Common myeloid progenitor, CD34-positive (primary cell): ENCODE data around the gene HIGD2B.
"Not testable (repeated sequence)": the region's sequence is repeated elsewhere in the genome, so short reads cannot be mapped to it uniquely, and the experiment has no call there.

ENCODE experiments used
- CTCF ChIA-PET: fragments of 350-600 bp; sonication (Branson Sonifier 250); formaldehyde crosslinking; loops from one replicate; lab custom pipeline; 2021; ENCODE audit warnings: antibody characterized with exemption; lab: Charles Lee
- POLR2A ChIA-PET: fragments of 350-600 bp; sonication (Branson Sonifier 250); formaldehyde crosslinking; loops from one replicate; lab custom pipeline; 2021; ENCODE audit warnings: antibody characterized with exemption; lab: Charles Lee
- DNase-seq, 3 donors: peaks; one replicate each; pipeline versions ENCODE4 v3.0.0 to v3.0.0-alpha.2; 2013
- H3K27ac ChIP-seq, 2 experiments: 1 replicate in 1 of 2; 2 replicates in 1 of 2; pipeline ENCODE4 v1.7.0; 2013; ENCODE audit warnings: inconsistent platforms in 2 of 2, low read length in 2 of 2, mild to moderate bottlenecking in 2 of 2, low read depth in 1 of 2, moderate library complexity in 1 of 2; ENCODE audit not compliant: severe bottlenecking in 2 of 2, insufficient read depth in 1 of 2, poor library complexity in 1 of 2
- H3K27me3 ChIP-seq, 5 experiments: replicated peaks in 2 of 5; 1 replicate in 3 of 5; 2 replicates in 2 of 5; pipeline versions ENCODE4 v1.6.1 to v1.7.0; 2013; ENCODE audit warnings: low read length in 4 of 5, mild to moderate bottlenecking in 2 of 5, moderate library complexity in 2 of 5, inconsistent platforms in 1 of 5; ENCODE audit not compliant: insufficient read depth in 5 of 5, control insufficient read depth in 4 of 5
- H3K36me3 ChIP-seq, 4 experiments: 1 replicate in 2 of 4; 2 replicates in 2 of 4; pipeline versions ENCODE4 v1.6.1 to v1.7.0; 2013; ENCODE audit warnings: low read length in 3 of 4, control low read depth in 1 of 4, mild to moderate bottlenecking in 1 of 4; ENCODE audit not compliant: control insufficient read depth in 4 of 4, insufficient read depth in 4 of 4
- H3K4me1 ChIP-seq, 4 experiments: 1 replicate in 3 of 4; 2 replicates in 1 of 4; pipeline versions ENCODE4 v1.6.1 to v1.7.1; 2013; ENCODE audit warnings: low read length in 3 of 4, mild to moderate bottlenecking in 3 of 4, control low read depth in 1 of 4, inconsistent platforms in 1 of 4, moderate library complexity in 1 of 4; ENCODE audit not compliant: control insufficient read depth in 4 of 4, insufficient read depth in 4 of 4; ENCODE audit errors: control extremely low read depth in 1 of 4
- H3K4me3 ChIP-seq, 7 experiments: 1 replicate in 4 of 7; 2 replicates in 3 of 7; pipeline versions ENCODE4 v1.5.1 to v1.7.0; 2013; ENCODE audit warnings: mild to moderate bottlenecking in 7 of 7, low read length in 6 of 7, moderate library complexity in 6 of 7, inconsistent platforms in 2 of 7, low read depth in 2 of 7, control low read depth in 1 of 7; ENCODE audit not compliant: insufficient read depth in 4 of 7, control insufficient read depth in 1 of 7; ENCODE audit errors: extremely low read depth in 1 of 7
- H3K9me3 ChIP-seq, 5 experiments: 1 replicate in 4 of 5; 2 replicates in 1 of 5; pipeline versions ENCODE4 v1.6.1 to v1.7.1; 2013; ENCODE audit warnings: low read length in 4 of 5, mild to moderate bottlenecking in 2 of 5, inconsistent platforms in 1 of 5, low read depth in 1 of 5, moderate library complexity in 1 of 5; ENCODE audit not compliant: control insufficient read depth in 4 of 5, insufficient read depth in 2 of 5; ENCODE audit errors: control extremely low read depth in 1 of 5
- WGBS: methylation state at CpG from one replicate; pipeline ENCODE4 v1.1.5; 2013; ENCODE audit not compliant: insufficient coverage; 5-methylcytosine and 5-hydroxymethylcytosine counted together

Gene HIGD2B

GRCh38 chr15:72629068-72629570, 56.9 kb downstream of the HIGD2B start:
- H3K27ac ChIP-seq, H3K4me1 ChIP-seq, H3K9me3 ChIP-seq, CTCF ChIA-PET, H3K4me3 ChIP-seq, DNase-seq, H3K27me3 ChIP-seq, POLR2A ChIA-PET, H3K36me3 ChIP-seq: not testable (repeated sequence)
- 100% methylated on average over 5 of the region's 7 CpGs for WGBS

GRCh38 chr15:72628249-72629067, 57.5 kb downstream of the HIGD2B start:
- DNase-seq, H3K36me3 ChIP-seq, POLR2A ChIA-PET, H3K27ac ChIP-seq, H3K4me3 ChIP-seq, H3K9me3 ChIP-seq, CTCF ChIA-PET, H3K4me1 ChIP-seq, H3K27me3 ChIP-seq: not testable (repeated sequence)
- 98% methylated on average over 9 of the region's 11 CpGs for WGBS

GRCh38 chr15:72626153-72626552, 59.8 kb downstream of the HIGD2B start:
- H3K36me3 ChIP-seq, H3K4me1 ChIP-seq, POLR2A ChIA-PET, H3K4me3 ChIP-seq, DNase-seq, CTCF ChIA-PET, H3K27me3 ChIP-seq, H3K9me3 ChIP-seq, H3K27ac ChIP-seq: not testable (repeated sequence)
- WGBS, result 100% methylated on average over 2 of the region's 3 CpGs
